ENCODE results near the gene CALML3. TPM values are rescaled to one million over a fixed set of nuclear protein-coding genes. Genes with fewer than 3 reads are reported as not detected.
"Not testable (repeated sequence)": the region's sequence is repeated elsewhere in the genome, so short reads cannot be mapped to it uniquely, and the experiment has no call there.

CALML3 gene
- polyA plus RNA-seq, 12 donors: 0.18 to 0.50 (median 0.33) TPM; not detected in 2

- no peak for DNase-seq
Measured at GRCh38 chr10:5553400-5554170, 28.8 kb downstream of the CALML3 start.

GRCh38 chr10:5555021-5555510 is 30.3 kb downstream of the CALML3 start:
- no peak for DNase-seq

DNA sequence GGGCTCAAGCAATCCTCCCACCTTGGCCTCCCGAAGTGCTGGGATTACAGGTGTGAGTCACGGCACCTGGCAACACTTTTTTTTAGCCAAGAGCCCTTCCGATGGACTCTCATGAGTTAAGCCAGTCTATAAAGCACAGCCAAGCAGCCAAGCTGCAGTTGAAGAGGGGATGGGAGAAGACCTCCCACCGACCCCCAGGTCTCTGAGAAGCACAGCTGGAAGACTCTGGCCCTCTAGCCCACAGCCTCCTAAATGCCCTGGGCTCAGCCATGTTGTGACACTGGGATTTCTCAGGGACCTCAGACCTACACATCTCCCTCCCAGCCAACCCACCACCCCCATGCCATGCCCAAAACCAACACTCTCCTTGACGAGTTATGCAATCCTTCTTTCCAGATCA is 31.1 kb downstream of the CALML3 start:
- no peak for DNase-seq

DNA sequence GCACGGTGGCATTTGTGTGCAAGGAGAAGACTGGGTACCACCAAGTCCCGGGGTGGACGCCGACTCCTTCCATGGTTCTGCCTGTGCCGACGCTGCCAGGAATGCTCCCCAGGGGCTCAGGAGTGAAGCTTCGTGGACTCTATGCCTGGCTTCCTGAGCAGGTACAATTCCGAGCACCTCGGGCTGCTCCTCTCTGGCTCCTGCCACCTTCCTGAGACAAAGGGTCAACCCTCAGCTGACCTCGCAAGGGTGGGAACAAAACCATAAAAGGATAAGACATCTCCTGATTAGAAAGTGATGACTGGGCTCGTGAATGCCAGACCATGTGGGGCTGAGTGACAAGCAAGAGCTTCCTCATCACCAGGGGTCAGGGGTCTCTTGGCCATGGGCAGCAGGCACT is 31.8 kb downstream of the CALML3 start:
- no peak for DNase-seq

- DNase-seq: no peak
Measured at GRCh38 chr10:5557040-5557721, 32.4 kb downstream of the CALML3 start.

DNA sequence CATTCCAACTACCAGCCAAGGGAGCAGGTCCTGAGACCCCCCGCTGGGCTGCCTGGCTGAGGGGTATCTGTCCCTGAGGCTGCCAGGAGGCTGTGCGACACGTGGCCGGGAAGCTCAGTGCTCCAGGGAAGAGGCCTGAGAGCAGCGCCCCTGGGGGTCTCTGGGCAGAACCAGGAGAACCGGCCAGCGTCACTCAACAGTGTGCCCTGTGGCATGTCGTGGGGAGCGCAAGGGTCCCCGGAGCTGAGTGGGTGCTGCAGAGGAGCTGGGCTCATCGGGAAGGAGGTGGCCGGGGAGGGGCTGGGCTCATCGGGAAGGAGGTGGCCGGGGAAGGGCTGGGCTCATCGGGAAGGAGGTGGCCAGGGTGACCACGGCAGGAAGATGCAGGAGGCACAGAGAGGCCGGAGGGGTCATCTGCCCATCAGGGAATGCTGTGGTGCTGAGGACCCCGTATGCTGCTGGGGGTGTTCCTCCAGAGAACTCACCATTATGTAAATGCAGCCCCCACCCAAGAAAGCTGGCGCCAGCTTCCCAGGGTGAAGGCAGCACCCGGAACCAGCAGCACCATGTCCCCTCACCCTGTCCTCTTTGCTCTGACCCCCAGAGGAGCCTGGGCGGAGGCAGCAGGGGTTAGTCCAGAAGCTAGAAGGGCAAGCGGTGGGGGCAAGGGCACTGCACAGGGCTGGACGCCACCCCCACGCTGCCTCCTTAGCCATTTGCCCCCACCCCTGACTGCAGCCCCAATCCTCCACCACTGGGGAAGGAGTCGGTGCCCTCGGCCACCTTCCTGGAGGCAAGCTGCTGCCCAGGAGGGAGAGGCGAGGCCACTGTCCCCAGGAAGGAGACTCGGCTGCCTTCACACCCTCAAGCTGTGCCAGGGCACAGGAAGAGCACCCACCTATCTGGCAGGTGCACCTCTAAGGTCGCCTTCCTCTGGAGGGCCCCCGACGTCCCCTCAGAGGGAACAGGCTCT is 33.3 kb downstream of the CALML3 start:
- DNase-seq: no peak

- not testable (repeated sequence) for DNase-seq
Measured at GRCh38 chr10:5559022-5559421, 34.3 kb downstream of the CALML3 start.

GRCh38 chr10:5559642-5560141 is 34.9 kb downstream of the CALML3 start:
- DNase-seq: no peak

- DNase-seq: no peak
Measured at GRCh38 chr10:5560142-5560816, 35.5 kb downstream of the CALML3 start.

GRCh38 chr10:5560817-5561703 is 36.3 kb downstream of the CALML3 start:
- DNase-seq: no peak

DNA sequence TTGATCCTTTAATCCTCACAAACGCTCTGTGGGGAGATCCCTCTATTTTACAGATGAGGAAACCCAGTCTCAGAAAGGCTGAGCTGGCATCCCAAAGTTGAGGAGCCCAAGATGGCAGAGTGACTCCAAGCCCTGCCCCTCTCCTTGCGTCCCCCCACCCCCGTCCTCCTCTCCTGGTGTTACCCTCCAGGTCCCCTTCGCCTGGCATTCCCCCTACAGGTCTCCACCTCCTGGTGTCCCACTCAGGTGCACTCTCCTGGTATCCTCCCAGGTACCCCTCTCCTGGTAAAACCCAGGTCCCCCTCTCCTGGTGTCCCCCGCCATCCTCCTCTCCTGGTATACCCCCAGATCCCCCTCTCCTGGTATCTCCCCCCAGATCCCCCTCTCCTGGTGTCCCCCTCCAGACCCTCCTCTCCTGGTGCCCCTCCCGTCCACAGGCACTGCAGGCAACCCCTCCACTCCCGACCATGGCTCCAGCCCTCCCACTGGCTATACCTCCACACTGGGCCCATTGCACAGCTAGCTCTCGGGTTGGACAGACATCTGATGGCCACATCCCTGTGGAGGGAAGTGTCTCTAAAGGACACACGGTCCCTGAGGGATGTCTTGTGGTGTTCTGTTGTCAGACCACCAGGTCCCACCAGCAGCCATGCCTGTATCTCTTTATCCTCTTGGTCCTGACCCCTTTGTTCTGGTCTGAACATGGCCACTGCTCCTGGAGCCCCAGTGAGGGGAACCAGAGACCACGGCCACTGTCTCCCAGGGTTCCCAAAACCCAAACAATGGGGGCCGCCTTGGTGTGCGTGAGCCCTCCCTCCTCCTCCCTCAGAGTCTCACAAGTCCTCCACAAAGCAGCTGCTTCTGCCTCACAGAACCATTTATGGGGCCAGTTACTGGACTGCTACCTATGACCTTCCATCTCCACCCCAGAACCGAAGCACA is 37.2 kb downstream of the CALML3 start:
- DNase-seq: no peak

DNA sequence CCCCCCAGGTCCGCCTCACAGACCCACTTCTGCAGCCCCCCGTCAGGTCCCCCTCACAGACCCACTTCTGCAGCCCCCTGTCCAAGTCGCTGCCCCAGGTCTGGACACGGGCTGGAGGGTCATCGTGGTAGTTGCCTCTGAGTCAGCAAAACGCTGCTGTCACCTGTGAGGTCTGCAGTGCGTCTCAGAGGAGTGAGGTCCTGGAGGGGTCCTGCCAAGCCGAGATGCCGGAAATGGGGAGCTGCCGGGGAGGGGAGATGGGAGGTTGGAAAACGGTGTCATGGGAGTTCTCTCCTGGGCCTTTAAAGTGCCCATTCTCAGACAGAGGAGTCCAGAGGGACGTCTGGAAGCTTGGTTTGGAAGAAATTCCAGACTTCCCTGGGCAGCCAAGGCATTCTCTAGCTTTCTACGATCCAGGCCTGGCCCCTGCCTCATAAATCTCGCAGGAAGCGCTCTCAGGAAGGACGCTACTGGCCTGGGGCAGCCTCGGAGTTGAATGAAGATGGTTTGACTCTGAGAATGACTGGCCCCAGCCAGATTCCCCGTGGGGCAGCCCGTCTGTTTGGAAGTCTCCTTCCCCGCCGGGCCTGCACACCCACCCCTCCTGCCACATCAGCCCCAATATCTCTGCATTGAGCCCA is 38.7 kb downstream of the CALML3 start:
- DNase-seq: no peak

DNA sequence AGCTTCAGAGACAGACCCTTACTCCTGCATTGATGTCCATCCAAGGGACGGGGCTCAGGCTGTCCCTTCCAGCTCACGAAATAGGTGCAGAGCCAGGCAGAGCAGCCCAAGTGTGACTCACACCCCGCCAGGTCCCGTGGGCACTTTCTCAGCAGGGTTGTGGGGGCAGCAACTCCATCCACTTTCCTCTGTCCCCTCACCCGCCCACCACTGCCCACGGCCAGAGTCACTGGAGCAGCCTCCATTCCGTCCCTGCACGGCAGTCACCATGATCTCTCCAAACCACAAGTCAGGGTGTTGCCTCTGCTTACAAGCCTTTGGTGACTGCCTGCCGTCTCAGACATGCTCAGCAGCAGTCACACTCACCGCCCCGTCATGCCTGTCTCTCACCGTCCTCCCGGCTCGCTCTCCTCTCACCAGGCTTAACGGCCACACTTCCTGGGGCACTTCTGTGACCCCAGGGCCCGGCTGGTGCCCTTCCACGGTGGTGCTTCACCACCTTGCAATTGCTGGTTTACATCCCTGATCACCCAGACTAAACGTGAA is 39.3 kb downstream of the CALML3 start:
- no peak for DNase-seq

- no peak for DNase-seq
Measured at GRCh38 chr10:5564537-5565204, 39.9 kb downstream of the CALML3 start.

GRCh38 chr10:5565205-5565545 is 40.4 kb downstream of the CALML3 start:
- no peak for DNase-seq

GRCh38 chr10:5565671-5566581 is 41.2 kb downstream of the CALML3 start:
- no peak for DNase-seq

- no peak for DNase-seq
Measured at GRCh38 chr10:5566614-5567013, 41.9 kb downstream of the CALML3 start.
